Neural cell (in vitro differentiated cells): ENCODE data around the gene TIE1. TPM values are rescaled to one million over a fixed set of nuclear protein-coding genes. Genes with fewer than 3 reads are reported as not detected.

Experiments
- H2AFZ ChIP-seq: fragments of 200-600, 300-800 bp; sonication (generic), shearing (Covaris generic); 2 replicates; pipeline ENCODE4 v1.6.0; 2014; ENCODE audit warnings: low read depth, mild to moderate bottlenecking, antibody characterized with exemption, low read length, moderate library complexity
- H3F3A ChIP-seq: fragments of 200-600 bp; shearing (Covaris generic); 2 replicates; pipeline ENCODE4 v1.6.1; 2016; ENCODE audit warnings: mild to moderate bottlenecking, moderate library complexity, mixed read lengths, antibody characterized with exemption, low read length; ENCODE audit not compliant: insufficient read depth, poor library complexity, severe bottlenecking
- H3K27ac ChIP-seq: fragments of 200-600, 300-800 bp; sonication (generic), shearing (Covaris generic); 2 replicates; pipeline ENCODE4 v1.5.1; 2014; ENCODE audit warnings: mild to moderate bottlenecking, low read length, moderate library complexity
- H3K27me3 ChIP-seq: fragments of 300-800, 200-600 bp; sonication (generic), shearing (Covaris generic); 2 replicates; pipeline ENCODE4 v1.6.0; 2014; ENCODE audit warnings: mild to moderate bottlenecking, low read depth, low read length, moderate library complexity; ENCODE audit not compliant: insufficient read depth
- H3K36me3 ChIP-seq: fragments of 300-800, 200-600 bp; sonication (generic), shearing (Covaris generic); 2 replicates; pipeline ENCODE4 v1.5.1; 2014; ENCODE audit warnings: mild to moderate bottlenecking, antibody characterized with exemption, low read length, moderate library complexity; ENCODE audit not compliant: insufficient read depth
- H3K4me2 ChIP-seq: fragments of 300-800, 200-600 bp; sonication (generic), shearing (Covaris generic); 2 replicates; pipeline ENCODE4 v1.6.0; 2014; ENCODE audit warnings: mild to moderate bottlenecking, low read length
- H3K4me3 ChIP-seq: fragments of 300-800, 200-600 bp; sonication (generic), shearing (Covaris generic); 2 replicates; pipeline ENCODE4 v1.5.1; 2014; ENCODE audit warnings: mild to moderate bottlenecking, low read length, moderate library complexity
- H3K79me2 ChIP-seq: fragments of 200-600 bp; shearing (Covaris generic); replicated peaks from 2 replicates; pipeline ENCODE4 v1.6.0; 2014; ENCODE audit warnings: mild to moderate bottlenecking, low read length, moderate library complexity; ENCODE audit not compliant: insufficient read depth
- H3K9ac ChIP-seq: fragments of 300-800, 200-600 bp; sonication (generic), shearing (Covaris generic); 2 replicates; pipeline ENCODE4 v1.6.1; 2016; ENCODE audit warnings: mild to moderate bottlenecking, low read length, mixed read lengths
- H3K9me2 ChIP-seq: fragments of 200-600 bp; shearing (Covaris generic); 2 replicates; pipeline ENCODE4 v1.6.1; 2016; ENCODE audit warnings: mild to moderate bottlenecking, low read length, mixed read lengths; ENCODE audit not compliant: insufficient read depth
- H3K9me3 ChIP-seq: fragments of 200-600, 300-800 bp; sonication (generic), shearing (Covaris generic); 2 replicates; pipeline ENCODE4 v1.6.1; 2016; ENCODE audit warnings: mild to moderate bottlenecking, mixed run types, low read length, moderate library complexity, mixed read lengths
- H4K20me1 ChIP-seq: fragments of 200-600 bp; shearing (Covaris generic); 2 replicates; pipeline ENCODE4 v1.6.1; 2016; ENCODE audit warnings: mild to moderate bottlenecking, mixed run types; ENCODE audit not compliant: insufficient read depth
- EZH2 ChIP-seq: fragments of 200-600, 300-800 bp; shearing (Covaris generic), sonication (generic); IDR thresholded peaks from 2 replicates; pipeline ENCODE4 v1.6.1; 2014; ENCODE audit warnings: antibody characterized with exemption, low read length, borderline replicate concordance, mild to moderate bottlenecking; ENCODE audit not compliant: insufficient read depth, poor library complexity, severe bottlenecking
- MXI1 ChIP-seq: fragments of 450-650 bp; conservative IDR thresholded peaks from 2 replicates; pipeline ENCODE4 v1.6.1; 2014; ENCODE audit warnings: antibody characterized with exemption, mild to moderate bottlenecking; ENCODE audit not compliant: poor library complexity, severe bottlenecking
- POLR2AphosphoS5 ChIP-seq: IDR thresholded peaks from 2 replicates; pipeline ENCODE4 v1.6.1; 2012
- RAD21 ChIP-seq: fragments of 450-650 bp; conservative IDR thresholded peaks from 2 replicates; pipeline ENCODE4 v1.6.1; 2014; ENCODE audit warnings: antibody characterized with exemption, mild to moderate bottlenecking, moderate library complexity
- SMC3 ChIP-seq: fragments of 450-650 bp; conservative IDR thresholded peaks from 2 replicates; pipeline ENCODE4 v1.6.1; 2014; ENCODE audit warnings: antibody characterized with exemption, mild to moderate bottlenecking, moderate library complexity; ENCODE audit not compliant: poor library complexity
- TAF1 ChIP-seq: IDR thresholded peaks from 2 replicates; pipeline ENCODE4 v1.6.1; 2012; ENCODE audit warnings: low read depth
- polyA plus RNA-seq: library from polyadenylated mRNA; depleted of rRNA; stranded (reverse); fragments of >200 nt; gene quantifications from 2 replicates; pipeline ENCODE4 v1.2.3, GENCODE V29; 2014
- TF ChIP-seq, protein P1 (sequence below): fragments of 450-650 bp; IDR thresholded peaks from 2 replicates; pipeline ENCODE4 v1.5.1; 2014; ENCODE audit warnings: antibody characterized with exemption, mild to moderate bottlenecking, moderate library complexity; ENCODE audit not compliant: poor library complexity, severe bottlenecking
- TF ChIP-seq, protein P2 (sequence below): IDR thresholded peaks from 2 replicates; pipeline ENCODE4 v1.6.1; 2012; ENCODE audit warnings: borderline replicate concordance

TIE1 gene
- polyA plus RNA-seq, 1 donor from 2014 or later: not detected

- Histone ChIP-seq H3K27ac (peak within 1 kb of the TSS; percentile 31), H3K9me2 (no peaks in the 10 kb centered on the region), H3K27me3 (no peaks in the 10 kb centered on the region), H3K36me3 (no peaks in the 10 kb centered on the region), H3K79me2 (peaks cover 6% of the 10 kb centered on the region), H3K9ac (peak within 1 kb of the TSS; percentile 68), H3K9me3 (no peaks in the 10 kb centered on the region), H3K4me2 (peak within 1 kb of the TSS; percentile 100), H4K20me1 (no peaks in the 10 kb centered on the region), H3K4me3 (peak within 1 kb of the TSS; percentile 93), H2AFZ (peak within 1 kb of the TSS; percentile 98), H3F3A (no peaks in the 10 kb centered on the region)
- no peak for TF ChIP-seq RAD21
- peak; percentile 56 for TF ChIP-seq TAF1
- peak; percentile 100 for TF ChIP-seq MXI1
These were observed 58.2 kb downstream of the TIE1 start, which contains the start of gene CDC20 for GRCh38 chr1:43358746-43359693. TSS of gene CDC20 (plus strand) at chr1:43358981. CDS start at chr1:43359216, 235 bp downstream.

GRCh38 chr1:43359696-43360095, 58.9 kb downstream of the TIE1 start:
- Histone ChIP-seq H3K79me2 (peaks cover 6% of the 10 kb centered on the region), H3K9ac (no peak overlapping the region), H3F3A (no peaks in the 10 kb centered on the region), H4K20me1 (no peaks in the 10 kb centered on the region), H3K9me2 (no peaks in the 10 kb centered on the region), H3K9me3 (no peaks in the 10 kb centered on the region), H2AFZ (no peak overlapping the region), H3K4me3 (peak overlapping the region; percentile 93), H3K4me2 (no peak overlapping the region), H3K36me3 (no peaks in the 10 kb centered on the region), H3K27me3 (no peaks in the 10 kb centered on the region), H3K27ac (no peak overlapping the region)
- TF ChIP-seq SMC3 (no peak), TAF1 (no peak), MXI1 (no peak), POLR2AphosphoS5 (no peak), EZH2 (no peak), RAD21 (no peak)
- TF ChIP-seq, protein P1, sequence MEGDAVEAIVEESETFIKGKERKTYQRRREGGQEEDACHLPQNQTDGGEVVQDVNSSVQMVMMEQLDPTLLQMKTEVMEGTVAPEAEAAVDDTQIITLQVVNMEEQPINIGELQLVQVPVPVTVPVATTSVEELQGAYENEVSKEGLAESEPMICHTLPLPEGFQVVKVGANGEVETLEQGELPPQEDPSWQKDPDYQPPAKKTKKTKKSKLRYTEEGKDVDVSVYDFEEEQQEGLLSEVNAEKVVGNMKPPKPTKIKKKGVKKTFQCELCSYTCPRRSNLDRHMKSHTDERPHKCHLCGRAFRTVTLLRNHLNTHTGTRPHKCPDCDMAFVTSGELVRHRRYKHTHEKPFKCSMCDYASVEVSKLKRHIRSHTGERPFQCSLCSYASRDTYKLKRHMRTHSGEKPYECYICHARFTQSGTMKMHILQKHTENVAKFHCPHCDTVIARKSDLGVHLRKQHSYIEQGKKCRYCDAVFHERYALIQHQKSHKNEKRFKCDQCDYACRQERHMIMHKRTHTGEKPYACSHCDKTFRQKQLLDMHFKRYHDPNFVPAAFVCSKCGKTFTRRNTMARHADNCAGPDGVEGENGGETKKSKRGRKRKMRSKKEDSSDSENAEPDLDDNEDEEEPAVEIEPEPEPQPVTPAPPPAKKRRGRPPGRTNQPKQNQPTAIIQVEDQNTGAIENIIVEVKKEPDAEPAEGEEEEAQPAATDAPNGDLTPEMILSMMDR: no peak
- TF ChIP-seq, protein P2, sequence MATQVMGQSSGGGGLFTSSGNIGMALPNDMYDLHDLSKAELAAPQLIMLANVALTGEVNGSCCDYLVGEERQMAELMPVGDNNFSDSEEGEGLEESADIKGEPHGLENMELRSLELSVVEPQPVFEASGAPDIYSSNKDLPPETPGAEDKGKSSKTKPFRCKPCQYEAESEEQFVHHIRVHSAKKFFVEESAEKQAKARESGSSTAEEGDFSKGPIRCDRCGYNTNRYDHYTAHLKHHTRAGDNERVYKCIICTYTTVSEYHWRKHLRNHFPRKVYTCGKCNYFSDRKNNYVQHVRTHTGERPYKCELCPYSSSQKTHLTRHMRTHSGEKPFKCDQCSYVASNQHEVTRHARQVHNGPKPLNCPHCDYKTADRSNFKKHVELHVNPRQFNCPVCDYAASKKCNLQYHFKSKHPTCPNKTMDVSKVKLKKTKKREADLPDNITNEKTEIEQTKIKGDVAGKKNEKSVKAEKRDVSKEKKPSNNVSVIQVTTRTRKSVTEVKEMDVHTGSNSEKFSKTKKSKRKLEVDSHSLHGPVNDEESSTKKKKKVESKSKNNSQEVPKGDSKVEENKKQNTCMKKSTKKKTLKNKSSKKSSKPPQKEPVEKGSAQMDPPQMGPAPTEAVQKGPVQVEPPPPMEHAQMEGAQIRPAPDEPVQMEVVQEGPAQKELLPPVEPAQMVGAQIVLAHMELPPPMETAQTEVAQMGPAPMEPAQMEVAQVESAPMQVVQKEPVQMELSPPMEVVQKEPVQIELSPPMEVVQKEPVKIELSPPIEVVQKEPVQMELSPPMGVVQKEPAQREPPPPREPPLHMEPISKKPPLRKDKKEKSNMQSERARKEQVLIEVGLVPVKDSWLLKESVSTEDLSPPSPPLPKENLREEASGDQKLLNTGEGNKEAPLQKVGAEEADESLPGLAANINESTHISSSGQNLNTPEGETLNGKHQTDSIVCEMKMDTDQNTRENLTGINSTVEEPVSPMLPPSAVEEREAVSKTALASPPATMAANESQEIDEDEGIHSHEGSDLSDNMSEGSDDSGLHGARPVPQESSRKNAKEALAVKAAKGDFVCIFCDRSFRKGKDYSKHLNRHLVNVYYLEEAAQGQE: no peak
